CD8-positive, alpha-beta memory T cell (primary cell): ENCODE measurements around the gene NTM. TPM values are rescaled to one million over a fixed set of nuclear protein-coding genes. Genes with fewer than 3 reads are reported as not detected.

Source experiments
- CTCF ChIA-PET: fragments of 350-600 bp; sonication (Branson Sonifier 250); formaldehyde crosslinking; loops from one replicate; lab custom pipeline; 2021; ENCODE audit warnings: antibody characterized with exemption; lab: Charles Lee
- POLR2A ChIA-PET: fragments of 350-600 bp; sonication (Branson Sonifier 250); formaldehyde crosslinking; loops from one replicate; lab custom pipeline; 2021; ENCODE audit warnings: antibody characterized with exemption; lab: Charles Lee
- DNase-seq, 5 donors: peaks; one replicate each; pipeline versions ENCODE4 v3.0.0 to v3.0.0-alpha.2; 2020 to 2022; ENCODE audit warnings: mixed read lengths in 1 of 5
- H3K27ac ChIP-seq: one replicate; pipeline ENCODE4 v1.7.0; 2013; ENCODE audit warnings: low read depth, mild to moderate bottlenecking, low read length, moderate library complexity
- H3K27me3 ChIP-seq: 2 replicates; pipeline ENCODE4 v1.7.0; 2013; ENCODE audit warnings: low read length, mild to moderate bottlenecking; ENCODE audit not compliant: insufficient read depth, poor library complexity, severe bottlenecking
- H3K36me3 ChIP-seq: 2 replicates; pipeline ENCODE4 v1.7.0; 2013; ENCODE audit warnings: mild to moderate bottlenecking, low read length, moderate library complexity; ENCODE audit not compliant: insufficient read depth
- H3K4me1 ChIP-seq: 2 replicates; pipeline ENCODE4 v1.7.0; 2013; ENCODE audit warnings: mild to moderate bottlenecking, low read length, moderate library complexity; ENCODE audit not compliant: insufficient read depth
- H3K4me3 ChIP-seq: 2 replicates; pipeline ENCODE4 v1.7.0; 2013; ENCODE audit warnings: mild to moderate bottlenecking, low read length
- H3K9me3 ChIP-seq: 2 replicates; pipeline ENCODE4 v1.7.0; 2013; ENCODE audit warnings: mild to moderate bottlenecking, low read length
- H3K27ac Mint-ChIP-seq, 8 donors: one replicate each; pipeline ENCODE4 v1.8.0; 2020 to 2021; ENCODE audit warnings: mixed read lengths in 8 of 8, mild to moderate bottlenecking in 6 of 8, inconsistent platforms in 3 of 8, moderate library complexity in 3 of 8
- H3K27me3 Mint-ChIP-seq, 2 donors: one replicate each; pipeline ENCODE4 v1.8.0; 2020 to 2021; ENCODE audit warnings: mixed read lengths in 2 of 2, mild to moderate bottlenecking in 1 of 2, moderate library complexity in 1 of 2
- H3K36me3 Mint-ChIP-seq, 3 donors: one replicate each; pipeline ENCODE4 v1.8.0; 2020 to 2021; ENCODE audit warnings: mixed read lengths in 3 of 3, inconsistent platforms in 1 of 3, mild to moderate bottlenecking in 1 of 3
- H3K4me1 Mint-ChIP-seq, 3 donors: one replicate each; pipeline ENCODE4 v1.8.0; 2020 to 2021; ENCODE audit warnings: mixed read lengths in 3 of 3, inconsistent platforms in 1 of 3, mild to moderate bottlenecking in 1 of 3
- H3K4me3 Mint-ChIP-seq, 7 donors: one replicate each; pipeline ENCODE4 v1.8.0; 2020 to 2021; ENCODE audit warnings: mixed read lengths in 7 of 7, mild to moderate bottlenecking in 6 of 7, moderate library complexity in 4 of 7, inconsistent platforms in 2 of 7
- H3K9me3 Mint-ChIP-seq, 5 donors: one replicate each; pipeline ENCODE4 v1.8.0; 2020 to 2022; ENCODE audit warnings: mixed read lengths in 5 of 5, mild to moderate bottlenecking in 3 of 5, moderate library complexity in 2 of 5, inconsistent platforms in 1 of 5
- polyA plus RNA-seq: library from polyadenylated mRNA; unstranded; fragments of 300-500 nt; fragmentation: Illumina TruSeq; gene quantifications from one replicate; pipeline ENCODE4 v1.2.3, GENCODE V29; 2021
- total RNA-seq, 2 experiments: library from RNA; stranded (reverse); gene quantifications; one replicate each; pipeline ENCODE4 v1.2.3, GENCODE V29; 2021

The NTM gene
- total and polyA plus RNA-seq, 3 experiments from 2014 or later = not detected

DNA sequence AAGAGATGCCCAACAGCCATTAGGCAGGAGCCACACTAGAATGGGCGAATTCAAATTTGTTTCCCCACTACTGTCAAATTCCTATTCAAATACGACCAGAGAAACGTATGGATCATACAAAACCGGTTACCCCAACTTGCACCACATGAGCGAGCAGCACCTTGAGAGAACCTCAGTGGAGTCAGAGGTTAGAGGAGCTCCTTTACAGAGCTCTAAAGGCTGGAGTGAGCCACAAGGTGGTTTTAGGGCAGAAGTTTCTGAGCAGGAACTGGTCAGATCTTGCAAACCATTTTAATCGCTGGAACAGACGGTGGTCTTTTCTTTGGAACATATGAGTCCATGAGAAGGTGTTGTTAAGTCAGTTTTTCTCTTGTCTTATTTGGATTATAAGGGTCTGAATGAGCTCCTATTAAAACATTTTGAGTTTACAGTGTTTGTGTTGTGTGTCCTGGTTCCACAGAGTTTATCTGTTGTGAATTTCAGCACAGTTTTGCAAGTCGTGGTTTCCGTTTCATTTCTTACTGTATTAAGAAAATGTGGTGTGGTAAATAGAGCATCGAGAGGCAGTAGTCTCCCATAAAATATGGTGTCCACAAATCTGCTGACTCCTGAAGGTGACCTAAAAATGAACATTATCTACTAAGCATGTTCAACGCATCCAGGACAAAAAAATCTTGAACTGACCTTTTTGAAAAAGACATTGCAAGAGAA is 471.7 kb downstream of the NTM start:
- POLR2A ChIA-PET = no interaction called here
- H3K4me3 ChIP-seq = no peak overlapping the region
- H3K4me1 ChIP-seq = no peaks in the 10 kb centered on the region
- H3K4me1 Mint-ChIP-seq = no peaks in the 10 kb centered on the region
- DNase-seq = no peak
- no peaks in the 10 kb centered on the region for H3K36me3 Mint-ChIP-seq
- H3K27me3 ChIP-seq = no peaks in the 10 kb centered on the region
- no peak overlapping the region for H3K27ac Mint-ChIP-seq
- H3K36me3 ChIP-seq = no peaks in the 10 kb centered on the region
- H3K9me3 ChIP-seq = no peaks in the 10 kb centered on the region
- H3K4me3 Mint-ChIP-seq = no peak overlapping the region
- H3K9me3 Mint-ChIP-seq = peaks cover 0 to 5% (median 2%) of the 10 kb centered on the region in 5 donors
- H3K27me3 Mint-ChIP-seq = no peaks in the 10 kb centered on the region
- H3K27ac ChIP-seq = no peak overlapping the region
- CTCF ChIA-PET = no interaction called here

DNA sequence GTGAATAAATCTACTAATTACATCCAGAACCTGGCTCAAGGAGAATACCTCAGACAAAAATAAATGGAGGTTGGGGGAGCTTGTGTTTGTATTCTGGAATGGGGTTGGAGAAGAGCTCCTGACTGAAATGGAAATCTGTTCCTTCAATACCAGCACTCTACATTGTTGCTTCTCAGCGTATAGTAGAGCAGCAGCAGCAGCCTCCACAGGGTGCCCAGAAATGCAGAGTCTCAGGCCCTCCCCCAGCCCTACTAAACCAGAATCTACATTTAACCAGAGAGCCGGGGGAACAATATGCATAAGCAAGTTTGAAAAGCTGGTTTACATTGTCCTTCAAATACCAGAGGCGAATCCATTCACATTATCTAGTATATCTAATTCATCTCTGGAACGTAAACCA is 474.8 kb downstream of the NTM start:
- Histone ChIP-seq H3K4me1 (no peaks in the 10 kb centered on the region), H3K9me3 (no peaks in the 10 kb centered on the region), H3K36me3 (no peaks in the 10 kb centered on the region), H3K27me3 (no peaks in the 10 kb centered on the region), H3K27ac (no peak overlapping the region), H3K4me3 (no peak overlapping the region)
- CTCF ChIA-PET = no interaction called here
- H3K27ac Mint-ChIP-seq = no peak overlapping the region
- peaks cover 0 to 11% (median 2%) of the 10 kb centered on the region in 5 donors for H3K9me3 Mint-ChIP-seq
- H3K4me3 Mint-ChIP-seq = no peak overlapping the region
- H3K36me3 Mint-ChIP-seq = peaks cover 0 to 1% (median 0%) of the 10 kb centered on the region in 3 donors
- no peaks in the 10 kb centered on the region for H3K4me1 Mint-ChIP-seq
- POLR2A ChIA-PET = no interaction called here
- DNase-seq = no peak
- H3K27me3 Mint-ChIP-seq = no peaks in the 10 kb centered on the region

DNA sequence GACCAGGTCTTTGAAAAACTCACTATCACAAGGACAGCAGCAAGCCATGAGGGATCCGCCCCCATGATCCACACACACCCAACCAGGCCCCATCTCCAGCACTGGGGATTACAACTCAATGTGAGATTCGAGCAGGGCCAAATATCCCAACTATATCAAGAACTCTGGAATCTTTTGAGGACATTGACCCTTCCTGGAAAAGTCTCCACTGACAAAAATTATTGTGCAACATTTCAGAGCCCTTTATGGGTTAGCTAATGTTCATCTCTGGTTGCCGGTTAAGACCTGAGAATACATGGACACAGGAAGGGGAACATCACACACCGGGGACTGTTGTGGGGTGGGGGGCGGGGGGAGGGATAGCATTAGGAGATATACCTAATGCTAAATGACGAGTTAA is 479.1 kb downstream of the NTM start:
- H3K27me3 ChIP-seq = no peaks in the 10 kb centered on the region
- CTCF ChIA-PET = interaction anchor here (1.3 kb wide), 1 partner anchor 20 kb away, joined by 3 read pairs; no protein-coding TSS in a partner anchor
- no peaks in the 10 kb centered on the region for H3K36me3 ChIP-seq
- Mint-ChIP-seq H3K27me3 (no peaks in the 10 kb centered on the region), H3K9me3 (peaks cover 0 to 8% (median 0%) of the 10 kb centered on the region in 5 donors), H3K36me3 (peaks cover 0 to 1% (median 0%) of the 10 kb centered on the region in 3 donors), H3K4me1 (no peaks in the 10 kb centered on the region), H3K4me3 (no peak overlapping the region), H3K27ac (no peak overlapping the region)
- H3K9me3 ChIP-seq = no peaks in the 10 kb centered on the region
- POLR2A ChIA-PET = no interaction called here
- no peaks in the 10 kb centered on the region for H3K4me1 ChIP-seq
- no peak overlapping the region for H3K4me3 ChIP-seq
- no peak for DNase-seq
- H3K27ac ChIP-seq = no peak overlapping the region

DNA sequence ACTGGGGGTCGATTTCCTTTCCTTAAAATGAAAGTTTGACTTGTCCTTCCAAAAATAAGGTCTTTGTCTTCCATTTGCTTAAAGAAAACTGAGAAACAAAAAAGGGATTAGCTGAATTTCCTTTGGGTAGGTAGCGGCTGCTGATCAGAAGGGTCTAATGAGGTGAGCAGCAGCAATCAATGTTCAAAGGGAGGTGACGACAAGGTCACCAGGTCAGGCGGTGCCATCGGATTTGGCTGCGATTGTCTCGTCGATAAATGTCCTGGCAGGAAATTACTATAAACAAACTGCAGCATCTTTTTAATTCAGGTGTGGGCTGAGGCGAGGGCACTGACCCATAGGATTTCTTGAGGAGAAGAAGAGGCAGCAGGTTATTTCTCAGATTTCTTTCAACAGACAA is 480.1 kb downstream of the NTM start:
- no peak for DNase-seq
- H3K27ac ChIP-seq = no peak overlapping the region
- H3K9me3 ChIP-seq = no peaks in the 10 kb centered on the region
- H3K4me1 ChIP-seq = no peaks in the 10 kb centered on the region
- Mint-ChIP-seq H3K9me3 (peaks cover 0 to 8% (median 0%) of the 10 kb centered on the region in 5 donors), H3K4me3 (no peak overlapping the region), H3K36me3 (peaks cover 0 to 1% (median 0%) of the 10 kb centered on the region in 3 donors), H3K27me3 (no peaks in the 10 kb centered on the region), H3K4me1 (no peaks in the 10 kb centered on the region), H3K27ac (no peak overlapping the region)
- ChIA-PET POLR2A (no interaction called here), CTCF (interaction anchor here (1.3 kb wide), 1 partner anchor 19 kb away, joined by 3 read pairs; no protein-coding TSS in a partner anchor)
- H3K36me3 ChIP-seq = no peaks in the 10 kb centered on the region
- no peaks in the 10 kb centered on the region for H3K27me3 ChIP-seq
- no peak overlapping the region for H3K4me3 ChIP-seq

DNA sequence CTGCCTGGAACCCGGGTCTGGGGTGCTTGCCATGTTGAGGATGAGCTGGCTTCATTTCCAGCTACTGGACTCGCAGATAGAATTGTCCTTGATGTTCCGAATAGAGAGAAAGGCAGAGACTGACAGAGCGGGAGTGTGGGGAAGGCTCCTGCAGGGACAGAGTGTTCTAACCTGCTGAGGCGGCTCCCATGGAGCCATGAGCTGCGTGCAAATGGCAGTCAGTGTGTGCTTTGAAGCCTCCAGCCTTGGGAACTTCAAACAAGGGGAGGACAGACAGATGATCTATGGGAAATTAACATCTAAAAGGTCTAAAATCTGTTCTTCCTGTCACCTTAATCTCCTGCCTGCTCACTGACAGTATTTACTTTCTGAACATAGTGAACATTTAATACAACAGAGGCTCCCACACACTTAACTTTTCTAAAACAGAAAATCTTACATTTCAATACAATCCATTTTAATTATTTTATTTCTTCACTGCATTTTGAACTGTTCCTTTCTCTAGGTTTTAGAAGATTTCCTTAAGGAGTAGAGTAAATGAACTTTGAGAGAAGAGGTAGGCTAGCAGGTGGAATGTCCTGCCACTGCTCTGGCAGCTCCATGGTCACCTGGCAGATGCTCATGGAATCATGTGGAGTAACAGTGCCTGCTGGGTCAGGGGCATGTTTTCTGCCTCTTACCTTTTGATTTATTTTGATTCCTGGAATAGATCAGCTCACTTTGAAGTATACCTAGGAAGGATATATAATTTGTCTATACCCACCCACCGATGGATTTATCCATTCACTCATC is 481.7 kb downstream of the NTM start:
- no peaks in the 10 kb centered on the region for H3K36me3 ChIP-seq
- Mint-ChIP-seq H3K36me3 (peaks cover 0 to 1% (median 0%) of the 10 kb centered on the region in 3 donors), H3K27ac (no peak overlapping the region), H3K4me3 (no peak overlapping the region), H3K4me1 (no peaks in the 10 kb centered on the region), H3K9me3 (peaks cover 0 to 6% (median 0%) of the 10 kb centered on the region in 5 donors), H3K27me3 (no peaks in the 10 kb centered on the region)
- CTCF ChIA-PET = no interaction called here
- H3K27me3 ChIP-seq = no peaks in the 10 kb centered on the region
- no peak for DNase-seq
- POLR2A ChIA-PET = no interaction called here
- no peak overlapping the region for H3K4me3 ChIP-seq
- H3K9me3 ChIP-seq = no peaks in the 10 kb centered on the region
- no peak overlapping the region for H3K27ac ChIP-seq
- H3K4me1 ChIP-seq = no peaks in the 10 kb centered on the region

DNA sequence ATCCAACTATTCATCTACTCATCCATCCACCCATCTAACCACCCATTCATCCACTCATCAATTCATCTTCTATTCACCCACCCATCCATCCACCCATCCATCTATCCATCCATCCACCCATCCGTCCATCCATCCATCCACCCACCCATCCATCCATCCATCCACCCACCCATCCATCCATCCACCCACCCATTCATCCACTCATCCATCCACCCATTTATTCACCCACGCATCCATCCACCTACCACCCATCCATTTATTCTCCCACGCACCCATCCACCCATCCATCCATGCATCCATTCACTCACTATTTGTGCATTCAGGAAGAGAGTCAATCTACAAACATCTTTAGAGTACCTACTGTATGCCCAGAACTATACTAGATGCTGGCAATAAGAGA is 482.3 kb downstream of the NTM start:
- no peak overlapping the region for H3K27ac Mint-ChIP-seq

DNA sequence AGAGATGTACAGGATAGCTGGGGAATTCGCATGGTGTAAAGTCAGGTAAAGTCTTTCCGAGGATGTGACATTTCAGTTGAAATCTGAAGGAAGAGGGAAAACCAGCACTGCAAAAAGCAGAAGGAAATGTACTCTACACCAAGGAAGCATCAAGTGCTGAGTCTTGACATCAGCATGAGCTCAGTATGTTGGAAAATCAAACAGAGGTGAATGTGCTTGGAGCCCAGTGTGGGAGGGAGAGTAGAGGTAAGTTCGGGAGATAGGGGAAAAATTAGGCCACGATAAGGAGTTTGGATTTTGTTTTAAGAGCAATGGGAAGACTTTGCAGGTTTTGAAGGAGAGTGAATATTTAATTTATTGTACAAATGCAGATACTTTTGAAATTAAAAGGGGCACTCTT is 484.0 kb downstream of the NTM start:
- DNase-seq = no peak
- ChIA-PET POLR2A (no interaction called here), CTCF (no interaction called here)
- Mint-ChIP-seq H3K4me1 (no peaks in the 10 kb centered on the region), H3K9me3 (peaks cover 0 to under 1% (median 0%) of the 10 kb centered on the region in 5 donors), H3K36me3 (no peaks in the 10 kb centered on the region), H3K27me3 (no peaks in the 10 kb centered on the region), H3K4me3 (no peak overlapping the region), H3K27ac (no peak overlapping the region)
- H3K27me3 ChIP-seq = no peaks in the 10 kb centered on the region
- H3K4me3 ChIP-seq = no peak overlapping the region
- no peak overlapping the region for H3K27ac ChIP-seq
- H3K9me3 ChIP-seq = no peaks in the 10 kb centered on the region
- H3K36me3 ChIP-seq = no peaks in the 10 kb centered on the region
- no peaks in the 10 kb centered on the region for H3K4me1 ChIP-seq

More for the DNA sequence above, 482.3 kb downstream of the NTM start:
- H3K36me3 Mint-ChIP-seq = peaks cover 0 to 1% (median 0%) of the 10 kb centered on the region in 3 donors
- no peak for DNase-seq
- H3K27ac ChIP-seq = no peak overlapping the region
- H3K4me1 Mint-ChIP-seq = no peaks in the 10 kb centered on the region
- peaks cover 0 to 6% (median 0%) of the 10 kb centered on the region in 5 donors for H3K9me3 Mint-ChIP-seq
- ChIA-PET POLR2A (no interaction called here), CTCF (no interaction called here)
- no peaks in the 10 kb centered on the region for H3K4me1 ChIP-seq
- no peaks in the 10 kb centered on the region for H3K27me3 ChIP-seq
- no peak overlapping the region for H3K4me3 ChIP-seq
- no peaks in the 10 kb centered on the region for H3K27me3 Mint-ChIP-seq
- no peaks in the 10 kb centered on the region for H3K36me3 ChIP-seq
- no peaks in the 10 kb centered on the region for H3K9me3 ChIP-seq
- no peak overlapping the region for H3K4me3 Mint-ChIP-seq

DNA sequence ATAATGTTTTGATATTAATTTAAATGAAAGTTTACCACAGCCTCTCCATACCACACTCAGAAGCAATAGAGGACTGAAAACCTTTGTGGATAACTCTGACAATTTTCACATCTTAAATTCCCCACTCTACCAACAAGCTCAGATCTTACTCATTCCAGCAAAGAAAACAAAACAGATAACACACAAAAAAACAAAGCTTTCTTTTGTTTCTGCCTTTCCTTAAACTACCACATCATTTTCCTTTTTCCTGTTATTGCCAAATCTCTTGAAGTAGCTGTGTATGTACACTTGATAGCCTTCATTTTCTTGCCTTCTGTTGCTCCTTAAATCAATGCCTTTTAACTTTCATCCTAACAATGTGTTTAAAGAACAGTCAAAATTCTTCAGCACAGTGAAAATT is 484.9 kb downstream of the NTM start:
- H3K36me3 ChIP-seq = no peaks in the 10 kb centered on the region
- ChIA-PET CTCF (no interaction called here), POLR2A (no interaction called here)
- H3K27me3 Mint-ChIP-seq = no peaks in the 10 kb centered on the region
- no peaks in the 10 kb centered on the region for H3K4me1 ChIP-seq
- no peaks in the 10 kb centered on the region for H3K9me3 ChIP-seq
- no peak overlapping the region for H3K4me3 ChIP-seq
- no peak overlapping the region for H3K27ac ChIP-seq
- no peaks in the 10 kb centered on the region for H3K4me1 Mint-ChIP-seq
- H3K9me3 Mint-ChIP-seq = peaks cover 0 to 2% (median 0%) of the 10 kb centered on the region in 5 donors
- H3K36me3 Mint-ChIP-seq = no peaks in the 10 kb centered on the region
- no peak overlapping the region for H3K4me3 Mint-ChIP-seq
- no peak for DNase-seq
- H3K27ac Mint-ChIP-seq = no peak overlapping the region
- H3K27me3 ChIP-seq = no peaks in the 10 kb centered on the region
